T-helper 17 cell (primary cell): Measurements from ENCODE around the gene EEF2K. TPM values are rescaled to one million over a fixed set of nuclear protein-coding genes. Genes with fewer than 3 reads are reported as not detected.
A peak's percentile ranks its signal among the peaks of the same experiment; 100 is the strongest.

Experiments used
- ATAC-seq: fragments of 150-1000 bp; cut with Tn5 transposase; 2 replicates; pipeline ENCODE4 v1.10.0; 2021; ENCODE audit warnings: mild to moderate bottlenecking, moderate library complexity
- DNase-seq, 3 donors: peaks; one replicate each; pipeline versions ENCODE4 v3.0.0 to v3.0.0-alpha.2; 2020 to 2021
- H3K9me3 ChIP-seq: one replicate; pipeline ENCODE4 v1.7.0; 2013; ENCODE audit warnings: low read length, mild to moderate bottlenecking; ENCODE audit not compliant: control insufficient read depth, poor library complexity, severe bottlenecking
- H3K27ac Mint-ChIP-seq: one replicate; pipeline ENCODE4 v1.8.0; 2022; ENCODE audit warnings: mild to moderate bottlenecking, moderate library complexity, mixed read lengths
- H3K27me3 Mint-ChIP-seq: one replicate; pipeline ENCODE4 v1.8.0; 2022; ENCODE audit warnings: mixed read lengths
- H3K36me3 Mint-ChIP-seq: one replicate; pipeline ENCODE4 v1.8.0; 2022; ENCODE audit warnings: low read depth, mixed read lengths
- H3K4me1 Mint-ChIP-seq: one replicate; pipeline ENCODE4 v1.8.0; 2022; ENCODE audit warnings: mild to moderate bottlenecking, mixed read lengths
- H3K4me3 Mint-ChIP-seq: one replicate; pipeline ENCODE4 v1.8.0; 2022; ENCODE audit warnings: mild to moderate bottlenecking, moderate library complexity, mixed read lengths
- total RNA-seq, 4 donors: library from RNA in 2 of 4; stranded (reverse) in 2 of 4; gene quantifications; one replicate each; pipeline ENCODE4 v1.2.3 and lab custom pipeline; 2022 to 2026

EEF2K gene
- total RNA-seq, 2 donors from 2014 or later: 14.4 to 14.7 TPM

DNA sequence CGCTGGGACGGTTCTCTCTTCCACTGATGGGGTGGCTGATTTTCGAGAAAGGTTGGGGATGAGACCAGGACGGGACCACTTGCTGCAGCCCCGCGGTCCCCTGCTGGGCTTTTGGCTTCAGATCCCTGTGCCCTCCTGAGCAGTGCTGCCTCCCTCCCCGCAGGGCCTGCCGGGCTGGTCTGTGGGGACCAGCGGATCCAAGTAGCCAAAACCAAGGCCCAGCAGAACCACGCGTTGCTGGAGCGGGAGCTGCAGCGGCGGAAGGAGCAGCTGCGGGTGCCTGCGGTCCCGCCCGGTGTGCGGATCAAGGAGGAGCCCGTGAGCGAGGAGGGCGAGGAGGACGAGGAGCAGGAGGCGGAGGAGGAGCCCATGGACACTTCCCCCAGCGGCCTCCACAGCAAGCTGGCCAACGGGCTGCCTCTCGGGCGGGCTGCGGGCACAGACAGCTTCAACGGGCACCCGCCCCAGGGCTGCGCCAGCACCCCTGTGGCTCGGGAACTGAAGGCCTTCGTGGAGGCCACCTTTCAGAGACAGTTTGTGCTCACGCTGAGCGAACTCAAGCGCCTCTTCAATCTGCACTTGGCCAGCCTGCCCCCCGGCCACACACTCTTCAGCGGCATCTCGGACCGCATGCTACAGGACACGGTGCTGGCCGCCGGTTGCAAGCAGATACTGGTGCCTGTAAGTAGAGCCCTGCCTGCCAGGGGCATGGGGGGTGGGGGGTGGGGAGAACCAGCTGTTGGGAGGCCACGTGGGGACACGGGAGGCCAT is 119.7 kb downstream of the EEF2K start:
- no peak for ATAC-seq
- no peaks in the 10 kb centered on the region for H3K27me3 Mint-ChIP-seq
- peak overlapping the region; percentile 75 for H3K4me3 Mint-ChIP-seq
- H3K4me1 Mint-ChIP-seq: peaks cover 19% of the 10 kb centered on the region
- no peak for DNase-seq
- H3K36me3 Mint-ChIP-seq: peaks cover 2% of the 10 kb centered on the region
- H3K27ac Mint-ChIP-seq: peak overlapping the region; percentile 80
- H3K9me3 ChIP-seq: no peaks in the 10 kb centered on the region

DNA sequence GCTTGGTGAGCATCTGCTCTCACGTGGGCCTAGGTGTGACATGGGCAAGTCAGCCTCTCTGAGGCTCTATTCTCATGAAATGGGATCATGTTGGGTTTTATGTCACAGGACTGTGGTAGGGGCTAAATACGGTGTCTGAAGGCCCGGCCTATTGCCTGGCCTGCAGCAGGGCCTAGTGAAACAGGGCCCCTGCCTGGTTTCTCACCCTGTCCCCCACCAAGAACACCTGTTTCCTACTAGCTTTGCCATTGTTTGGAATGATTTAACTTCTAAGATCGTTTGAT is 120.2 kb downstream of the EEF2K start:
- H3K27ac Mint-ChIP-seq: no peak overlapping the region
- ATAC-seq: no peak
- H3K27me3 Mint-ChIP-seq: no peaks in the 10 kb centered on the region
- no peak for DNase-seq
- peaks cover 14% of the 10 kb centered on the region for H3K4me1 Mint-ChIP-seq
- peak overlapping the region; percentile 25 for H3K4me3 Mint-ChIP-seq
- no peaks in the 10 kb centered on the region for H3K9me3 ChIP-seq
- peaks cover 2% of the 10 kb centered on the region for H3K36me3 Mint-ChIP-seq

DNA sequence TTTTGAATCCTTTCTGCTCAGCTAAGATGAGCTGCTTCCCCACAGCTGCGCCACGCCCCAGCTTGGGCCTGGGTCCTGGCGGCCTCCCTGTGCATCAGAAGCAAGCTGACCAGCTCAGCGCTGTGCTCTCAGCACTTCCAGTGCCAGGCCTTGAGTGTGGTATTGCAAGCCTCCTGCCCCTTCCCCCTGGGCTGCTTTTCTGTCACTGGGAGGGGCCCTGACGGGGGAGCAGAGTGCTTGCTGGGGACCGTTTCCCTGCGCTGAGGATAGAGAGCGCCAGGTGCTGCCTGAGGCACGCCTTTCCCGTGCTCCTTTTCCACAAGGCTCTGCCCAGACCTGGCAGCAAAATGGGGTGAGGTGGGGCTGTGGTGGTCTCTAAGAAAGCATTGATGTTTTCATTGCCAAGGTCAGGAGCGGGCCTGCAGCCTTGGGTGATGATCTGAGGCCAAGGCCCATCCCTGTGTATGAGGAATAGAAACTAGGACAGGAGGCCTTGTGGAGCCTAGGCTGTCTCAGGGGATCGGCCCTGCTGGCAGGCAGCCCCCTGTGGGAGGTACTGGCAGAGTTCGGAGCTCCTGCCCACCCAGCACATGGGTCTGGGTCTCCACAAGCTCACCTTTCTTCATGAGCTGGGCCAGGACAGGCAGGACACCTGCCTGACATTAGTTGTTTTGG is 120.8 kb downstream of the EEF2K start:
- no peak for ATAC-seq
- no peaks in the 10 kb centered on the region for H3K9me3 ChIP-seq
- Mint-ChIP-seq H3K36me3 (peaks cover 4% of the 10 kb centered on the region), H3K4me3 (peak overlapping the region; percentile 25), H3K27ac (no peak overlapping the region), H3K27me3 (no peaks in the 10 kb centered on the region), H3K4me1 (peaks cover 17% of the 10 kb centered on the region)
- no peak for DNase-seq

DNA sequence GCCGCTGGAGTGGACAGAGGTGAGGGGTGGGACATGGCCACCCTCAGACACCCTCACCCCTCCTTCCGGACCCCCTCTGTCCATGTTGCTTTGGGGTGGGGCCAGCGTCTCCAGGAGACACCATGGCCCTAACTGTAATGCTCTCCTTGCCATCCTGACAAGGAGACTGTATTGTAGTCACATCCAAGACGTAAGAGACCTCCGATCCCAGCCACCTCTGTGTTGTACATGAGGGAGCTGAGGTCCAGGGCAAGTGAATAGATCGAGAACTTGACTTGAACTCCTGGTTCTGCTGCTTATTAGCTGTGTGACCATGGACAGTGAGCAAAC is 121.3 kb downstream of the EEF2K start:
- Mint-ChIP-seq H3K4me3 (no peak overlapping the region), H3K36me3 (peaks cover 4% of the 10 kb centered on the region), H3K27me3 (no peaks in the 10 kb centered on the region), H3K4me1 (peaks cover 17% of the 10 kb centered on the region), H3K27ac (no peak overlapping the region)
- ATAC-seq: no peak
- H3K9me3 ChIP-seq: no peaks in the 10 kb centered on the region
- no peak for DNase-seq

DNA sequence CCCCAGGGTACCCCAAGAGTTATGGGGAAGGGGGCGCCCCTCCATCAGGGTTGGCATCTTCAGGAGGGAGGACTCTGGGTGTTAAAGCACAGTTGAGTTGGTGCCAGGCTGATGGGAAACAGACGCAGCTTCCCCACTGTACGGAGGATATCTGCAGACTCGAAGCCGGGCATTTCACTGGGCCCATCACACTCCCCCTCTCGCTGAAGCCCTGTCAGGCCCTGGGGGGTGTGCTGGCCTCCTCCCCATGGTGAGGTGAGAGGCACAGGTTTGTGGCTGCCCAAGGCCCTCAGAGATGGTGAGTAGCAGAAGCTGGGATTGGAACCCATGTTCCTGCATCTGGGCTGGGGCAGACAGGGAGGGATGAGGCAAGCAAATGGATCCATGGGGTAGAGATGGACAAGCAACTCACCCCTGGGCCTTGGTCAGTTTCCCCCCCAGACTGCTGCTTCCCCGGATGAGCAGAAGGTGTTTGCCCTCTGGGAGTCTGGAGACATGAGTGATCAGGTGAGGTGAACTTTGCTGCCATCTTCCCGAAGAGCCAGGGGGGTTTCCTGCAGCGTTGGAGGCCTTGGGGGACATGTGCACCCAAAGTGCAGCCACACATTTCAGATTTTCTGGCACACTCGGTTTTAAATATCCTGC is 122.1 kb downstream of the EEF2K start:
- Mint-ChIP-seq H3K27me3 (no peaks in the 10 kb centered on the region), H3K36me3 (peaks cover 4% of the 10 kb centered on the region), H3K4me3 (no peak overlapping the region), H3K27ac (peak overlapping the region; percentile 65), H3K4me1 (peaks cover 15% of the 10 kb centered on the region)
- no peak for DNase-seq
- no peak for ATAC-seq
- H3K9me3 ChIP-seq: no peaks in the 10 kb centered on the region

DNA sequence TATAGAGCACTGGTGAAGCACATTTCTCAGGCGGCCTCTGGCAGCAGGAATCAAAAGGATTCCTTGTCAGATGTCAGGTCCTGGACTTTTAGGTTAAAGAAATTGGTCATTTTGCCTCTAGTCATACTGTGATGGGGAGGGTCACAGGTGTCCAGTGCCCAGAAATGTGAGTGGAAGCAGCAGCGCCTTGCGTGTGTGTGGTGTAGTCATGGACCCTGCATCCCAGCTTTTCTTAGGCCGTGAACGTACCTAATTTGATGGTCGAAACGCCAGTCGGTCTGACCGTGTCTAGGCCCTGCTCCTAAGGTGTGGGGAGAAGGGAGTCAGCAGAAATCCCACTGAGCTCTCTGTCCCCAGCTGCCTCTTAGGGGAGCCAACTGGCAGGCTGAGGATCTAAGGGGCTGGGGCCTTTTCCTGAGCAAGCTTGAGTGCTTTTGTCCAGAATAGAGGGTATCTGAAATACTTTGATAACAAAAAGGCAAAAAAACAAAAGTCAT is 123.2 kb downstream of the EEF2K start:
- no peak for ATAC-seq
- DNase-seq: no peak
- Mint-ChIP-seq H3K36me3 (peaks cover 4% of the 10 kb centered on the region), H3K4me3 (no peak overlapping the region), H3K4me1 (peaks cover 15% of the 10 kb centered on the region), H3K27me3 (no peaks in the 10 kb centered on the region), H3K27ac (peak overlapping the region; percentile 47)
- no peaks in the 10 kb centered on the region for H3K9me3 ChIP-seq

DNA sequence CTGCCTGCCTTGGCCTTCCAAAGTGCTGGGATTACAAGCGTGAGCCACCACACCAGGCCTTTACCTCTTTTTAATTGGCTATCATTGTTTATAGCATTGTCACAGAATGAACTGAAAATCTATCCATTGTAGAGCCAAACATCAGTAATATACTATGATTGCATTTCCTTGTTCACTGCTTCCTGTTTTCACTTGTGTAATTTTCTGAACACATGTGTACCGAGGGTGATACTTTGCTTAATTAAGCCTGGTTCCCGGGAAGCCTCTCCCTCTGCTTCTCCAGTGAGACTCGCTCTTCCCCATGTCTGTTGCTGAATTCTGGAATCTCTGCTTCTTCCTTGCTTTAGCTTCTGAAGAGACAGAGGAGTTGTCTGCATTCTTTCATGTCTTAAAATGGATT is 124.2 kb downstream of the EEF2K start:
- H3K9me3 ChIP-seq: no peaks in the 10 kb centered on the region
- Mint-ChIP-seq H3K4me3 (no peak overlapping the region), H3K4me1 (peaks cover 15% of the 10 kb centered on the region), H3K36me3 (peaks cover 6% of the 10 kb centered on the region), H3K27me3 (no peaks in the 10 kb centered on the region), H3K27ac (peak overlapping the region; percentile 47)
- DNase-seq: no peak
- ATAC-seq: no peak

DNA sequence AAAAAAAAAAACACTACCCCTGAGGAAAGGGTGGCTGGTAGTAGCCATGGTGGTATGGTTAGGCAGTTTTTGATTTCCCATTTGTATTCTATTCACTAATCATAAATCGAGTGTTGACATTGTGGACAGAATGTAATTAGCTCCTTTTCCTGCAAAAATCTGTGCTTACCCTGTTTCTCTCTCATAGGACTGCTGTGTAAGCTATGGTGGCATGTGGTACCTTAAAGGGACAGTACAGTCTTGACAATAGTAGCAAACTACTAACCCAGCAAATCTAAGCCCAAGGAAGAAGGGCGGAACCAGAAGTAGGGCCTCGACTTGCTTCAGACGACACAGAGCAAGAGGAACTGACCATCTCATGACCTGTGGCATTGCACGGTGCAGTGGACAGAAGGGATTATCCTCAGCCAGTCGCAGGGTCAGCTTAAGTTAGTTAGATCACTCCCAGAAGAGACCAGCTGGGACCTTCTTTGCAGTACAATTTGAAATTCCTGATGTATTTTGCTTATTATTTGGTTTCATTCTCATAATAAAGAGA is 127.4 kb downstream of the EEF2K start:
- H3K27ac Mint-ChIP-seq: peak overlapping the region; percentile 32
- H3K9me3 ChIP-seq: peaks cover 12% of the 10 kb centered on the region
- DNase-seq (no peak), ATAC-seq (no peak)
- H3K27me3 Mint-ChIP-seq: no peaks in the 10 kb centered on the region
- H3K4me1 Mint-ChIP-seq: peaks cover 13% of the 10 kb centered on the region
- H3K4me3 Mint-ChIP-seq: no peak overlapping the region
- H3K36me3 Mint-ChIP-seq: peaks cover 6% of the 10 kb centered on the region

DNA sequence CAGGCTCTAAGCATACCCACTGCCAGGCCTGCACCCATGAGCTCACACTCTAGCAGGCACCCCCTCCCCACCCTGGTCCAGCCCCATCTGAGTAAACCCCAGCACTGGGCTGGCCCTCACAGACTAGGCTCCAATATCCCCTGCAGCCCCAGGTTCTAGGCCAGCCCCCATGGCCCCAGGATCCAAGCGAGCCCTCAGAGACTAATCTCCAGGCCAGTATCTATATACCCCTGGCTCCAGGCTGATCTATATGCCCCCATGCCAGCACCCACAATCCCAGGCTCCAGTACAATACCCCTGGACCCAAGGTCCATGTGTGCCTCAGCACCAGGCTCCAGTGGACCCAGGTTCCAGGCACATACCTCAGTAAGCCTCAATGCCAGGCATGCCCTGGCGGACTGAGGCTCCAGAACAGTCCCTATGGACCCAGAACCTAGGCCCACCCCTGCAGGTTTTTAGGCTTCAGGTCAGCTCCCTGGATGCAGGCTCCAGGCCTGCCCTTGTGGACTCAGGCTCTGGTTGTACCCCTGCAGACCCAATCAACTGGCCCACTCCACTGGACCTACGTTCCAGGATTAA is 129.7 kb downstream of the EEF2K start:
- ATAC-seq (peak; percentile 31), DNase-seq (no peak)
- Mint-ChIP-seq H3K4me3 (no peak overlapping the region), H3K27me3 (no peaks in the 10 kb centered on the region), H3K27ac (peak overlapping the region; percentile 35), H3K36me3 (peaks cover 6% of the 10 kb centered on the region), H3K4me1 (peaks cover 5% of the 10 kb centered on the region)
- H3K9me3 ChIP-seq: peaks cover 14% of the 10 kb centered on the region

DNA sequence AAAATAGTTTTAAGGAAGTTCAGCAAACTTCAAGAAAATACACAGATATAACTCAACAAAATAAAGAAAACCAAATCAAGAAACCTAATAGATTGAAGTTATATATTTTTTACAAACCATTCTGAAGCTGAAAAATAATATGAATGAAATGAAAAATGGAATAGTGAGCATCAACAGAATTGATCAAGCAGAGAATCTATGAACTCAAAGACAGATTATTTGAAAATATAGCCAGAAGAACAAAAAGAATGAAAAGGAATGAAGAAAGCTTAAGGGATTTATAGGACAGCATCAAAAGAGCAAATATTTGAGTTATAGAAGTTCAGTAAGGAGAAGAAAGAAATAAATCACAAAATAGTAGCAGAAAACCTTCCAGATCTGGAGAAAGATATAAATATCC is 130.5 kb downstream of the EEF2K start:
- peaks cover 4% of the 10 kb centered on the region for H3K4me1 Mint-ChIP-seq
- ATAC-seq (no peak), DNase-seq (no peak)
- peaks cover 4% of the 10 kb centered on the region for H3K36me3 Mint-ChIP-seq
- no peak overlapping the region for H3K4me3 Mint-ChIP-seq
- peaks cover 18% of the 10 kb centered on the region for H3K9me3 ChIP-seq
- H3K27me3 Mint-ChIP-seq: no peaks in the 10 kb centered on the region
- no peak overlapping the region for H3K27ac Mint-ChIP-seq

DNA sequence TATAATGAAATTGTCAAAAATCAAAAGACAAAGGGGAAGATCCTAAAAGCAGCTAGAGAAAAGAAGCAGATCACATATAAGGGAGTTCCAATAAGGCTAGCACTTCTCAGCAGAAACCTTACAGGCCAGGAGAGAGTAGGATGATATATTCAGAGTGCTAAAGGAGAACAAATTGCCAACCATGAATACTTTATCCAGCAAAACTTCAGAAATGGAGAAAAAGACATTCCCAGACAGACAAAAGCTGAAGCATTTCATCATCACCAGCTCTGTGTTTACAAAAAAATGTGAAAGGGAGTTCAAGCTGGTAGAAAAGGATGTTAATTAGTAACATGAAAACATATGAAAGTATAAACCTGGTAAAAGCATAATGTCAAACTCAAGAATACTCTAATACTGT is 131.0 kb downstream of the EEF2K start:
- ATAC-seq (no peak), DNase-seq (no peak)
- H3K4me1 Mint-ChIP-seq: peaks cover 3% of the 10 kb centered on the region
- no peak overlapping the region for H3K4me3 Mint-ChIP-seq
- no peaks in the 10 kb centered on the region for H3K27me3 Mint-ChIP-seq
- H3K9me3 ChIP-seq: peaks cover 18% of the 10 kb centered on the region
- no peak overlapping the region for H3K27ac Mint-ChIP-seq
- peaks cover 4% of the 10 kb centered on the region for H3K36me3 Mint-ChIP-seq

DNA sequence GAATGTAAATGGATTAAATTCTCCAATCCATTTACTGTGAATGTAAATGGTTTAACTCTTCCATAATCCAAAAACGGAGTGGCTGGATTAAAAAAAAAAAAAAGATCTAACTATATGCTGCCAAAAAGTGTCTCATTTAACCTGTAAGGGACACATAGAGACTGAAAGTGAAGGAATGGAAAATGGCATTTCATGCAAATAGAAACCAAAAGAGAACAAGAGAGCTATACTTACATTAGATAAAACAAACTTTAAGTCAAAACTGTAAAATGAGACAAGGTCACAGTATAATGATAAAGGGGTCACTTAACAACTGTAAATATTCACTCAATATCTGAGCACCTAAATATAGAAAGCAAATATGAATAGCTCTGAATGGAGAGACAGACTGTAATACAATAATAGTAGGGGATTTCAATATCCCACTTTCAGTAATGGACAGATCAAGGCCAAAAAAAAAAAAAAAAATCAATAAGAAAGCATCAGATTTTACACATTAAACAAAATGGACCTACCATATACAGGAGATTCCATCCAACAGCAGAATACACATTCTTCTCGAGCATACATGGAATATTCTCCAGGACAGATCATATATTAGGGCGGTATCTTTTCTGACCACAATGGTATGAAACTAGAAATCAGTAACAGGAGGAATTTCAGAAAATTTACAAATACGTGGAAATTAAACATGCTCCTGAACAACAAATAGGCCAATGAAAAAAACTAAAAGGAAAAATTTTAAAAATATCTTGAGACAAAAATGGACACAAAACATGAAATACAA is 132.0 kb downstream of the EEF2K start:
- no peak overlapping the region for H3K27ac Mint-ChIP-seq
- peaks cover 18% of the 10 kb centered on the region for H3K9me3 ChIP-seq
- peaks cover 5% of the 10 kb centered on the region for H3K4me1 Mint-ChIP-seq
- DNase-seq: no peak
- H3K27me3 Mint-ChIP-seq: no peaks in the 10 kb centered on the region
- H3K4me3 Mint-ChIP-seq: no peak overlapping the region
- peaks cover 4% of the 10 kb centered on the region for H3K36me3 Mint-ChIP-seq
- no peak for ATAC-seq
